ENCODE measurements around the gene FBXO22.

The FBXO22 gene

DNA sequence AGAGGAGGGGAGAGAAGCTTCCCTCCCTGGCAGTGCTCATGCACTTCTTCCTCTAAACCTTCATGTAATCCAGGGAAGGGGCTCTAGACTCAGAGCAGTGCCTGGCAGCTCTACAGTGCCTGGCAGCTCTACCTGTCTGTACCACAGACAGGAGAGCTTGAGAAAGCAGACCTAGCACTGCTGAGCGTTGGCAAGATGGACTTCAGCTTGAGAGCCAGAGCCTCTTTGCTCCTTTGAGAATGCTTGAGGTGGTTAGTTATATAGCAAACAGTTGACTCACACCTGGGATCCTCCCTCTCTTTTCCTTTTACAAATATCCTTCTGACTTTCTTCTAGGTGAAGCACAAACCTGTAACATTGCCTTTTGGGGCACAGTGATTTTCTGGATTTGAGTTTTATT is 20.9 kb downstream of the FBXO22 start:
- Histone ChIP-seq H2AFZ (ENCODE audit: low read depth, low read length) (no peak overlapping the region), H3K27me3 (ENCODE audit: insufficient read depth, low read length) (no peaks in the 10 kb centered on the region), H3K36me3 (ENCODE audit: insufficient read depth, low read length) (peaks cover 45% of the 10 kb centered on the region), H3K9me3 (ENCODE audit: low read length) (no peaks in the 10 kb centered on the region), H3K4me3 (ENCODE audit: low read length) (no peak overlapping the region), H3K4me1 (ENCODE audit: insufficient read depth, low read length) (no peaks in the 10 kb centered on the region)

DNA sequence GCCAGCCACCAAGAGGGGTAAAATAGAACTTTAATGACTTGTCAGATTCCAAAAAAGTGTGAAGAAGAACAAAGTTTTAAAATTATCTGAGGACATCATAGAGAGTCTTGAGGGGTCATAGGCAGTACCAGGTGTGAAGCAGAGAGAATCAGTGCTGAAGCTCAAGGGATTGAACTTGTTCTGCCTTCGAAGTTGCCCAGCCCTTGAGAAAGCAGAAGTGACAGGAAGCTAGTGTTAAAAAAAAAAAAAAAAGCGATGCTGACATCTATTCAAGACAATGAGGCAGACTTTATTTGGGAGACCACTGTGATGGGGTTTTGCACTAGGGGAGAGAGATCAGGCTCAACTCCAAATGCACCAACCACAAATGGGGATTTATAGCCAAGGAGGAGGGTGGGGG is 21.8 kb downstream of the FBXO22 start:
- H3K4me1 ChIP-seq (ENCODE audit: insufficient read depth, low read length), result no peaks in the 10 kb centered on the region
- no peak overlapping the region for H2AFZ ChIP-seq (ENCODE audit: low read depth, low read length)
- no peaks in the 10 kb centered on the region for H3K27me3 ChIP-seq (ENCODE audit: insufficient read depth, low read length)
- no peak overlapping the region for H3K4me3 ChIP-seq (ENCODE audit: low read length)
- peaks cover 47% of the 10 kb centered on the region for H3K36me3 ChIP-seq (ENCODE audit: insufficient read depth, low read length)
- H3K9me3 ChIP-seq (ENCODE audit: low read length), result no peaks in the 10 kb centered on the region

DNA sequence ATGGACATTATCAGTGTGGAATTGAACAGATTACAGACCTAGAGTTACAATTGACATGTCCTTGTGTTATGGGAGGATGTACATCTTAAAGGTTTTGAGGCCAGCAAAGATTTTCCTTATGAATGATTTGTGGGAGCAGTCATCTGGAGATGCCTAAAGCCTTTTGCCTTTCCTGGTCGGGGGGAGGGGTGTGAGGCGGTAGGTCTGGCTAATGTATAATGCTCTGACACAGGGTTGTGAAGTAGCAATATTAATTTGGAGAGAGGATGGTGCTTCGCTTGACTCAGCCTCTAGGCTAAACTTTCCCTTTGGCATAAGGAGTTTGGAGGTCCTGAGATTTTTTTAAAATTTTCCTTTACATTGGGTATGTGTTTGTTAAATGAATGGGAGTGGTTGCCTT is 23.3 kb downstream of the FBXO22 start:
- Histone ChIP-seq H3K36me3 (ENCODE audit: insufficient read depth, low read length) (peaks cover 55% of the 10 kb centered on the region), H3K4me3 (ENCODE audit: low read length) (no peak overlapping the region), H2AFZ (ENCODE audit: low read depth, low read length) (no peak overlapping the region), H3K27me3 (ENCODE audit: insufficient read depth, low read length) (no peaks in the 10 kb centered on the region), H3K4me1 (ENCODE audit: insufficient read depth, low read length) (no peaks in the 10 kb centered on the region), H3K9me3 (ENCODE audit: low read length) (no peaks in the 10 kb centered on the region)

DNA sequence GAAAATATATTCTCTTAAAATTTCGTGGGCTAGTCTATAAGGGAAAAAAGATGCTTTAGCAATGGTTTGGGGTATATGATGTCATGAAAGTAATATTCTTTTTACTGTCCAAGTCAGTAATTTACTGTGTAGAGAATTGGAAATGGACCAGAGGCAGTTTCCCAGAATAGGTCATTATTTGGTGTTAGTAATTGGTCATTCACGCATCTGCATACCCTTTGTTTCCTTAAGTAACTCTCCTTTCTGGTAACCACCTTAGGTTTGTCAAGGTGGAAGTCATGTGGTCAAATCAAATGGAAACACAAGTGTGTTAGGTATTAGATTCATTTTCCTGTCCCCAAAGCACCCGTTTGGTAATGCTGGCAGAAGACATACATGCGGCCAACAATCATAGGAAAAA is 23.9 kb downstream of the FBXO22 start:
- Histone ChIP-seq H3K9me3 (ENCODE audit: low read length) (no peaks in the 10 kb centered on the region), H3K36me3 (ENCODE audit: insufficient read depth, low read length) (peaks cover 54% of the 10 kb centered on the region)

DNA sequence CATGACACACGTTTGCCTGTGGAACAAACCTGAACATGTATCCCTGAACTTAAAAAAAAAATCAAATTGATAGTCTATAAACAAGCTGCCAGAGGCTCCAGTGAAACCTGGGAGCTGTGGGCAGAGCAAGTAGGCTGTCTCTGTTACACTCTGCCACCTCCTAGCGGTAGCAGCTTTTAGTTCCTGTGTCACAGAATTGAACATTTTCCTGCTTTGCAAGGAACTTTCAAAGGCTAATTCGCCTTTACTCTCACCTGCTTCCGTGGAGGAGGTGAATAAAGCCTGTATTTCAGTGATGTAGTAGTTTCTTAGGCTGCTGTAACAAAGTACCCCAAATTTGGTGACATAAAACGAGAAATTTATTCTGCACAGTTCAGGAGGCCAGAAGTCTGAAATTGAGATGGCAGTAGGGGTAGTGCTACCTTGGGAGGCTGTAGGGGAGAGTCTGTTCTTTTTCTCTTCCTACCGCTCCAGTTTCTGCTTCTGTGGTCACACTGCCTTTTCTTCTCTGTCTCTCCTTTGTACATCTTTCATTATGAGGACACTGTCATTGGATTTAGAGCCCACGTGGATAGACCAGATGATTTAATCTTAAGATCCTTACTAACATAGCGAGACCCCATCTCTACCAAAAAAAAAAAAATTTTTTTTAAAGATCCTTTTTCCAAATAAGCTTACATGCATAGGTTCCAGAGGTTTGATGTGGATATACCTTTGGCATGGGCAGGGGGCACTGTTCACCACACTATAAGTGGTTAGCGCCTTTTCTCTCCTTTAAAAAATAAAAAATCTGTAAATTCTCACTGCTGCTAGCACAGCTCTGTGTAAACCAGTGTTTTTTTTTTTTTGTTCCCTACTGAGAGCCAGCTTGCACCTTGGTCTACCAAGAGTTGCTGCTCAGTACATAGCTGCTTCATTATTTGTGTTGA is 25.3 kb downstream of the FBXO22 start:
- H2AFZ ChIP-seq (ENCODE audit: low read depth, low read length), result no peak overlapping the region
- H3K4me1 ChIP-seq (ENCODE audit: insufficient read depth, low read length), result no peaks in the 10 kb centered on the region
- no peaks in the 10 kb centered on the region for H3K9me3 ChIP-seq (ENCODE audit: low read length)
- no peaks in the 10 kb centered on the region for H3K27me3 ChIP-seq (ENCODE audit: insufficient read depth, low read length)
- H3K36me3 ChIP-seq (ENCODE audit: insufficient read depth, low read length), result peaks cover 57% of the 10 kb centered on the region
- H3K4me3 ChIP-seq (ENCODE audit: low read length), result no peak overlapping the region

More for the DNA sequence above, 23.9 kb downstream of the FBXO22 start:
- H3K4me3 ChIP-seq (ENCODE audit: low read length), result no peak overlapping the region
- no peaks in the 10 kb centered on the region for H3K27me3 ChIP-seq (ENCODE audit: insufficient read depth, low read length)
- H3K4me1 ChIP-seq (ENCODE audit: insufficient read depth, low read length), result no peaks in the 10 kb centered on the region
- no peak overlapping the region for H2AFZ ChIP-seq (ENCODE audit: low read depth, low read length)

DNA sequence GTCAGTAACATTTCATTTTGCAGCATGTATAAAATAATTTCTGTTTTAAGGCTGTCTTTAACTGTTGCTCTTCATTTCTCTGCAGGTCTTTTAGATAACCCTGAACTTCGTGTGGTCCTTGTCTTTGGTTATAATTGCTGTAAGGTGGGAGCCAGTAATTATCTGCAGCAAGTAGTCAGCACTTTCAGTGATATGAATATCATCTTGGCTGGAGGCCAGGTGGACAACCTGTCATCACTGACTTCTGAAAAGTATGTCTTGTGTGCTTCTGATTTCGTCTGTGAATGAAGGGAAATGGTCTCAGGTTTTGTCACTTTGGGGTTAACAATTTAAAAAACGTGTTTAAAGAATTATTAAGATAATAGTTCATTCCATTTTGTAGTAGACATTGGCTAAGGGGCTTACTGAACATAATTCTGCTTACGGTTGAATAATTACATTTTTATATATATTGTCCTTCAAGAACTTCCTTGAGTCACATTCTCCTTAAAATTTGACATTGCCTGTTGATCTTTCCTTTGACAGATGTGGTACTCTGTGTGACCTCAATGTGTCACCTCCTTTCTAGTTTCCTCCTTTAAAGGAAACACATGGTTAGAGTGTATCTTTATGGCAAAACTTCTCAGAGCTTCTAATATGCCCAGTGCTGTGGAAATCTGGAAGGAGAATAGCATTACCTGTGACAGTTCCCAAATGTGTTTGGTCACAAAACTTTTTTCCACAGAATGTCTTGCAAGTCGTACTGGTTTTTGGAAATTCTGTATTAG is 26.3 kb downstream of the FBXO22 start:
- Histone ChIP-seq H3K4me3 (ENCODE audit: low read length) (no peak overlapping the region), H3K4me1 (ENCODE audit: insufficient read depth, low read length) (no peaks in the 10 kb centered on the region), H2AFZ (ENCODE audit: low read depth, low read length) (no peak overlapping the region), H3K27me3 (ENCODE audit: insufficient read depth, low read length) (no peaks in the 10 kb centered on the region), H3K9me3 (ENCODE audit: low read length) (no peaks in the 10 kb centered on the region), H3K36me3 (ENCODE audit: insufficient read depth, low read length) (peaks cover 56% of the 10 kb centered on the region)

DNA sequence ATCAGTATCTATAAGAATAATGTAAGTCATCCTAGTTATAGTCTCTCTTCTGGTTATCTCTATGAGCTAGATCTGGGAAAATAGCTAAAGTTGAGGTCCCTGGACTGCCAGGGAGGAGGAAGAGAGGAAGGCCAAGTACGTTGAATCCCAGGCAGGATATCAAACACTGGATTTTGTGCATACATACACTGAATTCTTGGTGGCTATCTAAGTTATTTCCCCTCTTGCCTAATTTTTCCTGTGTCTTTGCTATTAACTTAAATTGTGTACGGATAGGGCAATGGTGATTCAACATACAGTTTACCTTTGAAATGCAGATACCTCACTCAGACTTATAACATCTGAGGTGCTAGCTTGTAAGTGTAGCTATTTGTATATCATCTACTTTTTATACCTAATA is 27.2 kb downstream of the FBXO22 start:
- Histone ChIP-seq H2AFZ (ENCODE audit: low read depth, low read length) (no peak overlapping the region), H3K9me3 (ENCODE audit: low read length) (no peaks in the 10 kb centered on the region), H3K4me3 (ENCODE audit: low read length) (no peak overlapping the region), H3K27me3 (ENCODE audit: insufficient read depth, low read length) (no peaks in the 10 kb centered on the region), H3K4me1 (ENCODE audit: insufficient read depth, low read length) (no peaks in the 10 kb centered on the region), H3K36me3 (ENCODE audit: insufficient read depth, low read length) (peaks cover 56% of the 10 kb centered on the region)

DNA sequence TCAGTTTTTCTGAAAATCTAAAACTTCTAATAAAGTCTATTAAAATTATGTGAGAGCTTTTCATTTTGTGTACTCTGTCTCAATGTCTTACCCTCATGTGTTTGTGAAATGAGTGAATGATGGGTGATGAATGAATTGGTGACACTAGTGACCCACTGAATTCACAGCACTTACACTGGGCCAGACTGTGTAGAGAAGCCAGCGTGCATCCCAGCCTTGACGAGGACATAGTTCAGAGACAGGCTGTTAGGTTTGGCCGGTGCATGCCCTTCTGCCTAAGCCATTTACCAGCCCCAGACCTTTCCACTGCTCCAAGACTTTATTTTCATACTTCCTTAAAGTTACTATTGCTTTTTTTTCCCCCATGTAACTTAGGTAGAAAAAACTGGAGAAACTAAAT is 38.8 kb downstream of the FBXO22 start:
- Histone ChIP-seq H3K36me3 (ENCODE audit: insufficient read depth, low read length) (peaks cover 24% of the 10 kb centered on the region), H3K4me1 (ENCODE audit: insufficient read depth, low read length) (no peaks in the 10 kb centered on the region)

DNA sequence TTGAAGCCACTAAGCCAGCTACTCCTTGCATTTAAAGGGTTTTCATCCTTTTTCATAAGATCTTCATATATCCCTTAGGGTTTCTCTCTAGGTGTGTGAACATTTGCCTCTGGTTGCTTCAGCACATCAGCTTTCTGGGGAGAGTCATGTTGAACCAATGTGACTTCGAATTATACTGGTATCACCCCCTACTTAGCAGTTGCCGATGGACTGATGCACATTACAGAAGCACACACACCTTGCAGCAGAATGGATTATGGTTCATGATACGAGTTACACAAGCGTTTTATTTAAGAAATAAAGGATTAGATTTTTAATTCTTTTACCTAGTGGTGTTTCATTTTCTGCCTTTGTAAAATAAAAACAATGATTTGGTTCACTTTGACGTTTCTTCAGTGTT is 39.6 kb downstream of the FBXO22 start:
- Histone ChIP-seq H2AFZ (ENCODE audit: low read depth, low read length) (no peak overlapping the region), H3K4me3 (ENCODE audit: low read length) (no peak overlapping the region), H3K27me3 (ENCODE audit: insufficient read depth, low read length) (no peaks in the 10 kb centered on the region), H3K9me3 (ENCODE audit: low read length) (no peaks in the 10 kb centered on the region), H3K36me3 (ENCODE audit: insufficient read depth, low read length) (peaks cover 16% of the 10 kb centered on the region), H3K4me1 (ENCODE audit: insufficient read depth, low read length) (no peaks in the 10 kb centered on the region)

More for the DNA sequence above, 38.8 kb downstream of the FBXO22 start:
- Histone ChIP-seq H3K9me3 (ENCODE audit: low read length) (no peaks in the 10 kb centered on the region), H3K4me3 (ENCODE audit: low read length) (no peak overlapping the region), H2AFZ (ENCODE audit: low read depth, low read length) (no peak overlapping the region), H3K27me3 (ENCODE audit: insufficient read depth, low read length) (no peaks in the 10 kb centered on the region)

DNA sequence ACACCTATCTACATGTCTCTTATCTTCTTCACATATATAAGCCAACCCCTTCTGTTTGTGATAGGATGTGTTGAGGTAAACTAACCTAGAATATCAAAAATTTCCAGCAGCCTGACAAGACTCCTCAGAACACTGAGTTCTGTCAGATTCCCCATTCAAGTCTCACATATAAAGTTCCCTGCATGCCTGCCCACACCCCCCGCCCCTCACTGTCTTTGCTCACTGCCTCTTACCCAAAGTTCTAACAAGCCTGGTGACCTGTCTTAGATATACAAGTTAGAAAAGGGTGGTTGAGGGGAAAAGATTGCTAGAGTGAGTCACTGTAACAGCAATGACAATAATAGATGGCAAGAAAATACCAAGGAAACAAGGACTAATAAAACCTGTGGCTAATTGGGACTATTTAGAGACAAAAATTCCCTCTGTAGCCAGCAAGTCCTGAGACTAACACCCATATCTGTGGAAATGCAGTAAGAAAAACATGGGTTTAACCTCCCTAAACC is 40.1 kb downstream of the FBXO22 start:
- no peaks in the 10 kb centered on the region for H3K27me3 ChIP-seq (ENCODE audit: insufficient read depth, low read length)
- H3K4me3 ChIP-seq (ENCODE audit: low read length), result no peak overlapping the region
- H3K9me3 ChIP-seq (ENCODE audit: low read length), result no peaks in the 10 kb centered on the region
- peaks cover 12% of the 10 kb centered on the region for H3K36me3 ChIP-seq (ENCODE audit: insufficient read depth, low read length)
- H2AFZ ChIP-seq (ENCODE audit: low read depth, low read length), result no peak overlapping the region
- H3K4me1 ChIP-seq (ENCODE audit: insufficient read depth, low read length), result no peaks in the 10 kb centered on the region

DNA sequence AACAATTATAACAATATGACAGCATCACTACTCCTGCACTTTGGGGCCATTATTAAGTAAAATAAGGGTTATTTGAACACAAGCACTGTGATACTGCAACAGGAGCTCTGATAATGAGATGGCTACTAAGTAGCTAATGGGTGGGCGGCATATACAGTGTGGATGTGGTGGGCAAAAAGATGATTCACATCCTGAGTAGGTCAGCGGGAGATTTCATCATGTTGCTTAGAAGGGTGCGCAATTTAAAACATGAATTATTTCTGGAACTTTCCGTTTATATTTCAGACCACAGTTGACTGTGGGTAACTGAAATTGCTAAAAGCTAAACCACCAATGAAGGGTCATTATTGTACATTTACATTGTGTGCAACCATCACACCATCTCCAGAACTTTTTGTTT is 42.3 kb downstream of the FBXO22 start:
- no peaks in the 10 kb centered on the region for H3K4me1 ChIP-seq (ENCODE audit: insufficient read depth, low read length)
- H3K27me3 ChIP-seq (ENCODE audit: insufficient read depth, low read length), result no peaks in the 10 kb centered on the region
- H3K36me3 ChIP-seq (ENCODE audit: insufficient read depth, low read length), result no peaks in the 10 kb centered on the region
- no peaks in the 10 kb centered on the region for H3K9me3 ChIP-seq (ENCODE audit: low read length)
- H3K4me3 ChIP-seq (ENCODE audit: low read length), result no peak overlapping the region
- H2AFZ ChIP-seq (ENCODE audit: low read depth, low read length), result no peak overlapping the region

DNA sequence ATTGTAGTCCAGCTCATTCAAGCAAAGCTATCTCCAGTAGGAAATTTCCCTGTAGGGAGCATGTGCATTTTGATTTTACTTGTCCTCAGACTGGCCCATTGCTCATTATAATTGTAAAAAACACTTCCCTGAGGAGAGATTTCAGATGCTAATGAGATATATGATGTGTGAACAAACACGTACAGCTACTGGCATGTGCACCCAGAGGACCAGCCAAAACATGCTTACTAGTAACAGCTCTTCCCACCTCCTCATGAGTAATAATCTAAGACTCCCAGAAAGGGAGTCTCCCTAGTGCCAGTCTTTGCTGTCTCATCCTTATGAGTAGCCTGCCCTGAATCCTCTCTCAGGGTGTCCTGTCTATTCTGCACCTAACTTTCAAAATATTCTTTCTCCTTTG is 43.4 kb downstream of the FBXO22 start:
- H3K27me3 ChIP-seq (ENCODE audit: insufficient read depth, low read length), result no peaks in the 10 kb centered on the region
- H3K4me1 ChIP-seq (ENCODE audit: insufficient read depth, low read length), result no peaks in the 10 kb centered on the region
- no peak overlapping the region for H2AFZ ChIP-seq (ENCODE audit: low read depth, low read length)
- H3K9me3 ChIP-seq (ENCODE audit: low read length), result no peaks in the 10 kb centered on the region
- no peaks in the 10 kb centered on the region for H3K36me3 ChIP-seq (ENCODE audit: insufficient read depth, low read length)
- no peak overlapping the region for H3K4me3 ChIP-seq (ENCODE audit: low read length)

DNA sequence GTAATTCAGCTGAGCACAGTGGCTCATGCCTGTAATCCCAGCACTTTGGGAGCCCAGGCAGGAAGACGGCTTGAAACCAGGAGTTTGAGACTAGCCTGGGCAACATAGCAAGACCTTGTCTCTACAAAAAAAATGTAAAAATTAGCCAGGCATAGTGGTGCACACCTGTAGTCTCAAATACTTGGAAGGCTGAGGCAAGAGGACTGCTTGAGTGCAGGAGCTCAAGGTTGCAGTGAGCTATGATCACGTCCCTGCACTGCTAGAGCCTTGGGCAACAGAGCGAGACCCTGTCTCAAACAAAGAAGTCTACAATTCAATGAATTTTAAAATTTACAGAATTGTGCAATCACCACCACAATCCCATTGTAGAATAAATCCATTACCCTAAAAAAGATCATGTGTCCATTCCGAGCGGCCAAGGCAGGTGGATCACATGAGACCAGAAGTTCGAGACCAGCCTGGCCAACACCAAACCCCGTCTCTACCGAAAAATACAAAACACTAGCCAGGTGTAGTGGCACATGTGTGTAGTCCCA is 45.2 kb downstream of the FBXO22 start:
- no peaks in the 10 kb centered on the region for H3K27me3 ChIP-seq (ENCODE audit: insufficient read depth, low read length)
- H3K36me3 ChIP-seq (ENCODE audit: insufficient read depth, low read length), result no peaks in the 10 kb centered on the region
- no peaks in the 10 kb centered on the region for H3K4me1 ChIP-seq (ENCODE audit: insufficient read depth, low read length)
- H3K9me3 ChIP-seq (ENCODE audit: low read length), result no peaks in the 10 kb centered on the region
- no peak overlapping the region for H3K4me3 ChIP-seq (ENCODE audit: low read length)
- no peak overlapping the region for H2AFZ ChIP-seq (ENCODE audit: low read depth, low read length)

Data from neuron (in vitro differentiated cells).